ENCODE measurements around the gene ARFRP1. TPM values are rescaled to one million over a fixed set of nuclear protein-coding genes. Genes with fewer than 3 reads are reported as not detected.

Gene ARFRP1
- total and polyA plus RNA-seq, 2 of the 13 experiments (the other 11 are each of a cell fraction or from before 2014, with no cell fraction given) = 32.0 to 51.1 TPM

GRCh38 chr20:63739130-63740069 lies 31.6 kb upstream of the ARFRP1 start, which contains the start of gene SLC2A4RG (continued):
- TF ChIP-seq TRAFD1 (CRISPR knock-in tag; IDR thresholded peaks at IDR 0.05; ENCODE audit: borderline replicate concordance) = no peak
- peak; percentile 100 for TF ChIP-seq ZBTB7B (CRISPR knock-in tag; IDR thresholded peaks at IDR 0.05)
- peak; percentile 50; the same call in 1 of the 2 replicates for TF ChIP-seq ZNF460 (CRISPR knock-in tag; IDR thresholded peaks at IDR 0.05; ENCODE audit: borderline replicate concordance)
- no peak; the same call in 1 of the 2 replicates for TF ChIP-seq ZNF280B (CRISPR knock-in tag; IDR thresholded peaks at IDR 0.05; ENCODE audit: borderline replicate concordance)
- 0 out of 2 replicates have a peak, but pooled peaks have one; percentile 46 for TF ChIP-seq NFATC3 (CRISPR knock-in tag; IDR thresholded peaks at IDR 0.05)
- peak; percentile 63; the same call in 1 of the 2 replicates for TF ChIP-seq RNF2 (conservative IDR thresholded peaks at IDR 0.05; ENCODE audit: low read depth)
- no peak for TF ChIP-seq ZNF30 (CRISPR knock-in tag; IDR thresholded peaks at IDR 0.05)
- TF ChIP-seq TBX2 (CRISPR knock-in tag; IDR thresholded peaks at IDR 0.05; ENCODE audit: borderline replicate concordance) = peak; percentile 94
- no peak for TF ChIP-seq ZSCAN22 (CRISPR knock-in tag; IDR thresholded peaks at IDR 0.05)
- peak; percentile 63 to 65; a peak in 3 of 4 replicates for TF ChIP-seq NR2F1 (CRISPR knock-in tag; IDR thresholded peaks at IDR 0.05)
- no peak for TF ChIP-seq ZNF207 (IDR thresholded peaks at IDR 0.05; ENCODE audit: borderline replicate concordance)
- TF ChIP-seq ZSCAN12 (CRISPR knock-in tag; IDR thresholded peaks at IDR 0.05) = no peak; the same call in 1 of the 2 replicates
- no peak for TF ChIP-seq KAT2B (IDR thresholded peaks at IDR 0.05; ENCODE audit: borderline replicate concordance, low read depth, low read length)
- TF ChIP-seq ATAD3A (CRISPR knock-in tag; IDR thresholded peaks at IDR 0.05) = no peak
- no peak for TF ChIP-seq CHD2 (IDR thresholded peaks at IDR 0.05; ENCODE audit: low read depth, low read length)
- TF ChIP-seq AKAP8 (CRISPR knock-in tag; IDR thresholded peaks at IDR 0.05) = peak; percentile 98
- no peak for TF ChIP-seq FUBP1 (CRISPR knock-in tag; IDR thresholded peaks at IDR 0.05; ENCODE audit: borderline replicate concordance)
- 0 out of 2 replicates have a peak, but pooled peaks have one; percentile 65 for TF ChIP-seq HMG20B (CRISPR knock-in tag; conservative IDR thresholded peaks at IDR 0.05)
- peak; percentile 38; the same call in 1 of the 2 replicates for TF ChIP-seq ZNF275 (CRISPR knock-in tag; IDR thresholded peaks at IDR 0.05; ENCODE audit: borderline replicate concordance)
- TF ChIP-seq HOXA3 (CRISPR knock-in tag; IDR thresholded peaks at IDR 0.05) = peak; percentile 90
- TF ChIP-seq ZNF557 (CRISPR knock-in tag; IDR thresholded peaks at IDR 0.05) = peak; percentile 70; the same call in 1 of the 2 replicates
- TF ChIP-seq ZNF672 (CRISPR knock-in tag; IDR thresholded peaks at IDR 0.05) = no peak
- TF ChIP-seq RBFOX2 (IDR thresholded peaks at IDR 0.05; ENCODE audit: low read depth, low read length) = peak; percentile 98
